ENCODE data around the gene CYP3A7. TPM values are rescaled to one million over a fixed set of nuclear protein-coding genes. Genes with fewer than 3 reads are reported as not detected.

CYP3A7 gene
- total and polyA plus RNA-seq, 2 of the 13 experiments (the other 11 are each of a cell fraction or from before 2014, with no cell fraction given), result 5.8 to 6.4 TPM

GRCh38 chr7:99679032-99679399 is 56.0 kb downstream of the CYP3A7 start:
- FAIRE-seq (no peak), ATAC-seq (peak; percentile 90), DNase-seq (ENCODE audit: low spot score) (peak; percentile 83)
- no peaks in the 10 kb centered on the region for H4K20me1 ChIP-seq (ENCODE audit: insufficient read depth, low read length)
- no TSS peak for BruUV-seq (replicated peaks)
- 0 out of 2 replicates have a peak overlapping the region, but pooled peaks have one; percentile 3 for H3K9ac ChIP-seq (ENCODE audit: insufficient read depth, low read depth, low read length)
- H3K79me2 ChIP-seq (ENCODE audit: insufficient read depth, low read length), result no peaks in the 10 kb centered on the region
- H3K27me3 ChIP-seq (ENCODE audit: control insufficient read depth in 1 of 2, insufficient read depth in 2 of 2, low read length in 2 of 2), result no peaks in the 10 kb centered on the region
- intact Hi-C loops (cut with micrococcal nuclease; ENCODE audit: unreplicated experiment) (no loop called here), in situ Hi-C loops (cut with HindIII; ENCODE audit: extremely low pct_ligation_motif_present, low pct_unique_long_range_greater_than_20kb) (no loop called here)
- no peak overlapping the region for H3K4me3 ChIP-seq (replicated peaks in 1 of 3; ENCODE audit: insufficient read depth in 1 of 3, low read depth in 2 of 3, low read length in 3 of 3)
- peaks cover 51% of the 10 kb centered on the region for H3K4me1 ChIP-seq (ENCODE audit: insufficient read depth, low read length)
- CTCF ChIA-PET (ENCODE audit: low intra/inter-chr PET ratio, low total read pairs), result no interaction called here
- peak overlapping the region; percentile 0 for H3K27ac ChIP-seq (ENCODE audit: extremely low read length, insufficient read depth, low read length)
- peak overlapping the region; percentile 37 for H3K4me2 ChIP-seq (ENCODE audit: low read depth, low read length)
- POLR2A ChIA-PET, result interaction anchor here (1.0 to 6.0 kb wide), 4 partner anchors 15 to 150 kb away, joined by 3 to 119 read pairs (median 4); partner anchors contain the start of genes CYP3A43 and ZSCAN25
- H3K9me3 ChIP-seq (ENCODE audit: low read length), result 0 out of 2 replicates have a peak, but pooled peaks cover 4% of the 10 kb centered on the region
- H2AFZ ChIP-seq (ENCODE audit: low read length), result no peak overlapping the region
- H3K36me3 ChIP-seq (replicated peaks in 1 of 2; ENCODE audit: control insufficient read depth in 1 of 2, insufficient read depth in 2 of 2, low read length in 2 of 2), result no peaks in the 10 kb centered on the region
- 25% methylated on average over 4 of the region's 4 CpGs for WGBS (ENCODE audit: low lambda C conversion rate)
- TF ChIP-seq GLI4 (CRISPR knock-in tag; IDR thresholded peaks at IDR 0.05; ENCODE audit: borderline replicate concordance), result no peak
- no peak for TF ChIP-seq ZNF276 (CRISPR knock-in tag; IDR thresholded peaks at IDR 0.05; ENCODE audit: low read depth)
- no peak for TF ChIP-seq ZNF235 (CRISPR knock-in tag; IDR thresholded peaks at IDR 0.05; ENCODE audit: borderline replicate concordance)
- no peak for TF ChIP-seq ZNF501 (CRISPR knock-in tag; IDR thresholded peaks at IDR 0.05)
- TF ChIP-seq U2AF1 (optimal IDR thresholded peaks at IDR 0.05; ENCODE audit: low read depth, low read length), result no peak
- no peak for TF ChIP-seq KLF13 (CRISPR knock-in tag; IDR thresholded peaks at IDR 0.05)
- no peak for TF ChIP-seq HHEX (CRISPR knock-in tag; IDR thresholded peaks at IDR 0.05)
- TF ChIP-seq ZFP1 (CRISPR knock-in tag; IDR thresholded peaks at IDR 0.05), result no peak
- TF ChIP-seq SMARCE1 (IDR thresholded peaks at IDR 0.05; ENCODE audit: borderline replicate concordance), result no peak
- TF ChIP-seq THAP9 (CRISPR knock-in tag; IDR thresholded peaks at IDR 0.05; ENCODE audit: borderline replicate concordance), result no peak
- TF ChIP-seq ZNF589 (CRISPR knock-in tag; conservative IDR thresholded peaks at IDR 0.05), result no peak
- TF ChIP-seq ZBTB3 (CRISPR knock-in tag; IDR thresholded peaks at IDR 0.05; ENCODE audit: borderline replicate concordance, low read depth), result no peak
- TF ChIP-seq HNRNPH1 (optimal IDR thresholded peaks at IDR 0.05; ENCODE audit: low read depth, low read length), result no peak
- no peak for TF ChIP-seq RAD51 (IDR thresholded peaks at IDR 0.05; ENCODE audit: borderline replicate concordance)
- TF ChIP-seq ZNF460 (CRISPR knock-in tag; IDR thresholded peaks at IDR 0.05; ENCODE audit: borderline replicate concordance), result no peak
- TF ChIP-seq RXRB (CRISPR knock-in tag; IDR thresholded peaks at IDR 0.05; ENCODE audit: borderline replicate concordance), result peak; percentile 78; the same call in 1 of the 2 replicates
- no peak for TF ChIP-seq ZFP36L2 (CRISPR knock-in tag; IDR thresholded peaks at IDR 0.05)
- TF ChIP-seq ATAD3A (CRISPR knock-in tag; IDR thresholded peaks at IDR 0.05), result no peak
- no peak for TF ChIP-seq ZNF121 (CRISPR knock-in tag; IDR thresholded peaks at IDR 0.05)
- no peak for TF ChIP-seq PHF8 (CRISPR knock-in tag; IDR thresholded peaks at IDR 0.05)
- TF ChIP-seq BCL6 (CRISPR knock-in tag; IDR thresholded peaks at IDR 0.05), result peak; percentile 67
- peak in 1 of 2 experiments; percentile 73; a peak in 2 of 4 replicates for TF ChIP-seq EP300 (IDR thresholded peaks at IDR 0.05; ENCODE audit: low read depth in 2 of 2, low read length in 2 of 2)
- TF ChIP-seq EP300 (CRISPR knock-in tag; IDR thresholded peaks at IDR 0.05; ENCODE audit: borderline replicate concordance), result no peak
- TF ChIP-seq ZFYVE20 (CRISPR knock-in tag; IDR thresholded peaks at IDR 0.05; ENCODE audit: borderline replicate concordance, low read depth), result no peak
